Endothelial cell of umbilical vein (primary cell): Measurements from ENCODE around the gene FUT2. TPM values are rescaled to one million over a fixed set of nuclear protein-coding genes. Genes with fewer than 3 reads are reported as not detected.

ENCODE experiments used
- BruUV-seq: library from RNA; stranded (reverse); fragments of 400-500 nt; replicated peaks from 2 replicates; lab custom pipeline; 2021; lab: Mats Ljungman, UMichigan
- CTCF ChIA-PET: fragments of 300-600, 350-600 bp; sonication (Branson Sonifier 250); formaldehyde crosslinking; loops from one replicate; lab custom pipeline; 2021; ENCODE audit warnings: antibody characterized with exemption, inconsistent platforms; lab: Charles Lee
- POLR2A ChIA-PET: fragments of 300-600, 350-600 bp; sonication (Branson Sonifier 250); formaldehyde crosslinking; loops from one replicate; lab custom pipeline; 2021; ENCODE audit warnings: antibody characterized with exemption, inconsistent platforms; lab: Charles Lee
- DNase-seq: peaks from one replicate; pipeline ENCODE4 v3.0.0-alpha.2; 2011; ENCODE audit warnings: low read depth, low spot score
- FAIRE-seq: peaks from 2 replicates; lab custom pipeline; 2011; peaks lifted over from hg19 to GRCh38; lab: Jason Lieb, UNC
- H2AFZ ChIP-seq: 2 replicates; pipeline ENCODE4 v1.6.0; 2012; ENCODE audit warnings: low read depth, low read length, control low read depth, inconsistent platforms
- H3K27ac ChIP-seq: 2 replicates; pipeline ENCODE4 v1.5.1; 2011; ENCODE audit warnings: low read depth, mild to moderate bottlenecking, control low read depth, low read length, moderate library complexity; ENCODE audit not compliant: insufficient read depth
- H3K27me3 ChIP-seq, 2 experiments: 2 replicates each; pipeline versions ENCODE4 v1.6.0 to v1.6.1; 2011; ENCODE audit warnings: low read length in 2 of 2, mixed read lengths in 1 of 2; ENCODE audit not compliant: control insufficient read depth in 2 of 2, insufficient read depth in 2 of 2
- H3K36me3 ChIP-seq, 2 experiments: 2 replicates in 1 of 2; 3 replicates in 1 of 2; pipeline ENCODE4 v1.5.1; 2011; ENCODE audit warnings: low read length in 2 of 2, mild to moderate bottlenecking in 1 of 2, moderate library complexity in 1 of 2; ENCODE audit not compliant: control insufficient read depth in 2 of 2, insufficient read depth in 2 of 2; ENCODE audit errors: extremely low read depth in 1 of 2
- H3K4me1 ChIP-seq: 3 replicates; pipeline ENCODE4 v1.5.1; 2011; ENCODE audit warnings: mild to moderate bottlenecking, low read length; ENCODE audit not compliant: control insufficient read depth, insufficient read depth; ENCODE audit errors: extremely low read depth
- H3K4me2 ChIP-seq: 2 replicates; pipeline ENCODE4 v1.6.1; 2011; ENCODE audit warnings: low read length, control low read depth, mixed read lengths; ENCODE audit not compliant: insufficient read depth
- H3K4me3 ChIP-seq, 3 experiments: fragments of 200-600 bp in 1 of 3; sonication (generic), shearing (Covaris generic) in 1 of 3; replicated peaks in 1 of 3; 2 replicates each; pipeline ENCODE4 v1.5.1; 2011 to 2016; ENCODE audit warnings: control low read depth in 3 of 3, low read length in 3 of 3, mild to moderate bottlenecking in 2 of 3, inconsistent platforms in 1 of 3, low read depth in 1 of 3, moderate library complexity in 1 of 3; ENCODE audit not compliant: insufficient read depth in 1 of 3
- H3K79me2 ChIP-seq: 2 replicates; pipeline ENCODE4 v1.6.0; 2012; ENCODE audit warnings: low read length, inconsistent platforms; ENCODE audit not compliant: control insufficient read depth, insufficient read depth
- H3K9ac ChIP-seq: replicated peaks from 2 replicates; pipeline ENCODE3; 2011; ENCODE audit warnings: low read length, control low read depth; ENCODE audit not compliant: insufficient read depth; ENCODE audit errors: extremely low read depth
- H3K9me1 ChIP-seq: replicated peaks from 3 replicates; pipeline ENCODE4 v1.6.0; 2011; ENCODE audit warnings: mild to moderate bottlenecking, low read length; ENCODE audit not compliant: control insufficient read depth, insufficient read depth; ENCODE audit errors: extremely low read depth
- H3K9me3 ChIP-seq: replicated peaks from 2 replicates; pipeline ENCODE4 v1.5.1; 2012; ENCODE audit warnings: low read length, inconsistent platforms; ENCODE audit not compliant: control insufficient read depth, insufficient read depth
- H4K20me1 ChIP-seq: replicated peaks from 2 replicates; pipeline ENCODE3; 2011; ENCODE audit warnings: mild to moderate bottlenecking, low read length; ENCODE audit not compliant: control insufficient read depth, insufficient read depth; ENCODE audit errors: extremely low read depth
- GATA2 ChIP-seq: IDR thresholded peaks from 2 replicates; pipeline ENCODE4 v1.7.0; 2011; ENCODE audit warnings: low read depth, mild to moderate bottlenecking, moderate library complexity, mixed read lengths, low read length; ENCODE audit not compliant: insufficient read length, insufficient read depth
- JUN ChIP-seq: IDR thresholded peaks from 2 replicates; pipeline ENCODE4 v1.6.1; 2011; ENCODE audit warnings: borderline replicate concordance, low read depth; ENCODE audit not compliant: insufficient read length, insufficient read depth
- MYC ChIP-seq: IDR thresholded peaks from one replicate; pipeline ENCODE4 v1.6.1; 2011; ENCODE audit warnings: mild to moderate bottlenecking, low read depth, low read length
- dilution Hi-C: fragments of 300-500 bp; cut with MboI; formaldehyde crosslinking; loops from one replicate; pipeline ENCODE4 v1.15.0; 2019; ENCODE audit warnings: low sequenced_read_pairs; ENCODE audit not compliant: extremely low pct_ligation_motif_present
- intact Hi-C: fragments of 100-400 bp; cut with micrococcal nuclease; formaldehyde crosslinking; loops from one replicate; pipeline ENCODE4 v1.10.0; 2022
- polyA plus RNA-seq, 4 experiments: library from polyadenylated mRNA; depleted of rRNA in 3 of 4; stranded (reverse) in 3 of 4; unstranded in 1 of 4; fragments of >200 nt; gene quantifications; 2 replicates each; pipeline versions ENCODE4 v1.2.1 to v1.2.3, GENCODE V29; 2011 to 2012; ENCODE audit warnings: missing spikeins in 1 of 4
- total RNA-seq: library from RNA; stranded (reverse); gene quantifications from 2 replicates; pipeline ENCODE4 v1.2.3, GENCODE V29; 2021
- TF ChIP-seq, protein P1 (sequence below), 2 donors: IDR thresholded peaks; 1 replicate in 1 of 2; 2 replicates in 1 of 2; pipeline ENCODE4 v1.5.1; 2011; ENCODE audit warnings: low read length in 2 of 2, mild to moderate bottlenecking in 2 of 2, moderate library complexity in 2 of 2, control low read depth in 1 of 2, inconsistent platforms in 1 of 2, low read depth in 1 of 2; ENCODE audit not compliant: insufficient read depth in 1 of 2; ENCODE audit errors: extremely low read depth in 1 of 2

Gene FUT2
- total and polyA plus RNA-seq, 2 donors (not counting 3 experiments of a cell fraction or from before 2014, with no cell fraction given) = not detected

DNA sequence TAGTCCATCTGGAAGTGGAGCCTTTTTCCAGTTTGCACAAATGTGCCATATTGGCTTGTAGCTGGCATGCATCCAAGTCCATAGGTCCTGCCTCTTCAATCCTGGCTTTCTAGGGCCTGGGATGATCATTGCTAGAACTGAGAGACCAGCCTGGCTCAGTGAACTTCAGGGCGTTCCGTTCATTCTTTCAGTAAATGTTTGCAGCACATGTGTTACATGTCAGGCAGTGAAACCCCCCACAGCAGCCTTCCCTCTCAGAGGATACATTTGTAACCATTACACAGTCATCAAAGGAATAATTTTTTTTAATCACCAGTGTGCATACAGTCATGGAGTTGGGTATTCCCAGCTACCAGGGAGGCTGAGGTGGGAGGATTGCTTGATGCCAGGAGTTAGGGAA is 9.7 kb downstream of the FUT2 start:
- Histone ChIP-seq H3K4me3 (no peak overlapping the region), H3K4me2 (no peak overlapping the region), H3K9me3 (no peaks in the 10 kb centered on the region), H2AFZ (no peak overlapping the region), H3K79me2 (no peaks in the 10 kb centered on the region), H3K9me1 (no peaks in the 10 kb centered on the region), H3K36me3 (no peaks in the 10 kb centered on the region), H3K4me1 (no peaks in the 10 kb centered on the region), H3K9ac (no peak overlapping the region), H3K27ac (no peak overlapping the region), H4K20me1 (no peaks in the 10 kb centered on the region), H3K27me3 (no peaks in the 10 kb centered on the region)
- BruUV-seq = no TSS peak
- CTCF ChIA-PET = interaction anchor here (1.4 to 1.5 kb wide), 2 partner anchors 30 to 59 kb away, joined by 3 read pairs; partner anchors contain the start of gene CA11
- intact Hi-C loops (no loop called here), dilution Hi-C loops (no loop called here)
- FAIRE-seq = no peak
- no peak for DNase-seq
- POLR2A ChIA-PET = no interaction called here
- no peak for TF ChIP-seq GATA2
- TF ChIP-seq MYC = no peak

DNA sequence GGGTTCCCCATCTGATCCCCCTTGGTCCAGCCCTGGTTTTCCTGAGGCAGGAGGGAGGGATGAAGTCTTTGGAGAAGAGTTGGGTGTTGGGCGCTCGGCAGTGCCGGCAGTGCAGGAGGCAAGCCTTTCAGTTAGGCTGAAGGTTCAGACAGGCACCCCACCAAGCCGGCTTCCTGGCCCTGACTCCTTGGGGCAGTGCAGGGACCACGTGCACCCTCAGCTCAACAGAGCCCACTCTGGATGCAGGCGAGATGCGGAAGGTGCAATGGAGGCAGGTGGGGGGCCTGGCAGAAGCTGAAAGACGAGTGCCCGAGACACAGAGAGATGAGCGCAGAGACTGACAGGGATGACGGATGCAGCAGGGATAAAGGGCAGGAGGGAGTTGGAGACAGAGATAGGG is 12.7 kb downstream of the FUT2 start:
- no peak overlapping the region for H2AFZ ChIP-seq
- dilution Hi-C loops = no loop called here
- H3K27me3 ChIP-seq = no peaks in the 10 kb centered on the region

More for the DNA sequence above, 12.7 kb downstream of the FUT2 start:
- Histone ChIP-seq H3K4me3 (no peak overlapping the region), H3K27ac (no peak overlapping the region), H3K4me2 (no peak overlapping the region), H4K20me1 (no peaks in the 10 kb centered on the region), H3K9ac (no peak overlapping the region), H3K9me1 (no peaks in the 10 kb centered on the region), H3K4me1 (peaks cover 5% of the 10 kb centered on the region), H3K9me3 (no peaks in the 10 kb centered on the region), H3K79me2 (no peaks in the 10 kb centered on the region), H3K36me3 (no peaks in the 10 kb centered on the region)
- ChIA-PET POLR2A (no interaction called here), CTCF (no interaction called here)
- DNase-seq (no peak), FAIRE-seq (no peak)
- TF ChIP-seq, protein P1, sequence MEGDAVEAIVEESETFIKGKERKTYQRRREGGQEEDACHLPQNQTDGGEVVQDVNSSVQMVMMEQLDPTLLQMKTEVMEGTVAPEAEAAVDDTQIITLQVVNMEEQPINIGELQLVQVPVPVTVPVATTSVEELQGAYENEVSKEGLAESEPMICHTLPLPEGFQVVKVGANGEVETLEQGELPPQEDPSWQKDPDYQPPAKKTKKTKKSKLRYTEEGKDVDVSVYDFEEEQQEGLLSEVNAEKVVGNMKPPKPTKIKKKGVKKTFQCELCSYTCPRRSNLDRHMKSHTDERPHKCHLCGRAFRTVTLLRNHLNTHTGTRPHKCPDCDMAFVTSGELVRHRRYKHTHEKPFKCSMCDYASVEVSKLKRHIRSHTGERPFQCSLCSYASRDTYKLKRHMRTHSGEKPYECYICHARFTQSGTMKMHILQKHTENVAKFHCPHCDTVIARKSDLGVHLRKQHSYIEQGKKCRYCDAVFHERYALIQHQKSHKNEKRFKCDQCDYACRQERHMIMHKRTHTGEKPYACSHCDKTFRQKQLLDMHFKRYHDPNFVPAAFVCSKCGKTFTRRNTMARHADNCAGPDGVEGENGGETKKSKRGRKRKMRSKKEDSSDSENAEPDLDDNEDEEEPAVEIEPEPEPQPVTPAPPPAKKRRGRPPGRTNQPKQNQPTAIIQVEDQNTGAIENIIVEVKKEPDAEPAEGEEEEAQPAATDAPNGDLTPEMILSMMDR (IDR thresholded peaks at IDR 0.05; ENCODE audit: extremely low read depth in 1 of 2, insufficient read depth in 1 of 2, low read depth in 1 of 2, low read length in 2 of 2) = no peak
- TF ChIP-seq JUN = no peak
- no peak for TF ChIP-seq MYC
- no peak for TF ChIP-seq GATA2
- intact Hi-C loops = no loop called here
- BruUV-seq = no TSS peak
